Fibroblast of lung (primary cell): ENCODE results near the gene CAAP1.

ENCODE experiments used
- EZH2 ChIP-seq: IDR thresholded peaks from 2 replicates; pipeline ENCODE4 v1.5.1; 2012; ENCODE audit warnings: low read length, control low read depth, mild to moderate bottlenecking; ENCODE audit errors: missing control alignments
- TF ChIP-seq, protein P1 (sequence below), 2 donors: IDR thresholded peaks in 1 of 2; conservative IDR thresholded peaks in 1 of 2; 1 replicate in 1 of 2; 2 replicates in 1 of 2; pipeline ENCODE4 v1.5.1; 2011 to 2012; ENCODE audit warnings: low read length in 2 of 2, control low read depth in 1 of 2, inconsistent platforms in 1 of 2, low read depth in 1 of 2, mild to moderate bottlenecking in 1 of 2

GRCh38 chr9:26888271-26888670, 4.3 kb downstream of the CAAP1 start:
- TF ChIP-seq, protein P1, sequence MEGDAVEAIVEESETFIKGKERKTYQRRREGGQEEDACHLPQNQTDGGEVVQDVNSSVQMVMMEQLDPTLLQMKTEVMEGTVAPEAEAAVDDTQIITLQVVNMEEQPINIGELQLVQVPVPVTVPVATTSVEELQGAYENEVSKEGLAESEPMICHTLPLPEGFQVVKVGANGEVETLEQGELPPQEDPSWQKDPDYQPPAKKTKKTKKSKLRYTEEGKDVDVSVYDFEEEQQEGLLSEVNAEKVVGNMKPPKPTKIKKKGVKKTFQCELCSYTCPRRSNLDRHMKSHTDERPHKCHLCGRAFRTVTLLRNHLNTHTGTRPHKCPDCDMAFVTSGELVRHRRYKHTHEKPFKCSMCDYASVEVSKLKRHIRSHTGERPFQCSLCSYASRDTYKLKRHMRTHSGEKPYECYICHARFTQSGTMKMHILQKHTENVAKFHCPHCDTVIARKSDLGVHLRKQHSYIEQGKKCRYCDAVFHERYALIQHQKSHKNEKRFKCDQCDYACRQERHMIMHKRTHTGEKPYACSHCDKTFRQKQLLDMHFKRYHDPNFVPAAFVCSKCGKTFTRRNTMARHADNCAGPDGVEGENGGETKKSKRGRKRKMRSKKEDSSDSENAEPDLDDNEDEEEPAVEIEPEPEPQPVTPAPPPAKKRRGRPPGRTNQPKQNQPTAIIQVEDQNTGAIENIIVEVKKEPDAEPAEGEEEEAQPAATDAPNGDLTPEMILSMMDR (conservative IDR thresholded peaks at IDR 0.05 in 1 of 2, IDR thresholded peaks at IDR 0.05 in 1 of 2; ENCODE audit: low read depth in 1 of 2, low read length in 2 of 2): no peak
- no peak for TF ChIP-seq EZH2
